Panc1 (cell line): ENCODE measurements around the gene ACOX3. TPM values are rescaled to one million over a fixed set of nuclear protein-coding genes. Genes with fewer than 3 reads are reported as not detected.

ENCODE experiments used
- ATAC-seq: fragments of 200-7000 bp; cut with Tn5 transposase; 2 replicates; pipeline ENCODE4 v1.9.1; 2020; ENCODE audit warnings: mild to moderate bottlenecking, moderate library complexity
- BruUV-seq: library from RNA; stranded (reverse); fragments of 400-500 nt; replicated peaks from 2 replicates; lab custom pipeline; 2021; lab: Mats Ljungman, UMichigan
- CTCF ChIA-PET: fragments of 300-600 bp; sonication (Branson Sonifier 250); formaldehyde crosslinking; loops from one replicate; lab custom pipeline; 2022; ENCODE audit warnings: antibody characterized with exemption; lab: Charles Lee
- POLR2A ChIA-PET: fragments of 300-600 bp; sonication (Branson Sonifier 250); formaldehyde crosslinking; loops from one replicate; lab custom pipeline; 2022; ENCODE audit warnings: antibody characterized with exemption; lab: Charles Lee
- DNase-seq: peaks from one replicate; pipeline ENCODE4 v3.0.0-alpha.2; 2010; ENCODE audit warnings: low read depth, low spot score
- H3K27ac ChIP-seq: 2 replicates; pipeline ENCODE4 v1.5.1; 2011; ENCODE audit warnings: mild to moderate bottlenecking, low read length, inconsistent platforms
- H3K27me3 ChIP-seq: fragments of 200-500 bp; sonication (Bioruptor generic); 2 replicates; pipeline ENCODE4 v1.6.0; 2014; ENCODE audit warnings: low read length, inconsistent platforms; ENCODE audit not compliant: control insufficient read depth, insufficient read depth
- H3K36me3 ChIP-seq: fragments of 200-500 bp; sonication (Bioruptor generic); 2 replicates; pipeline ENCODE4 v1.5.1; 2014; ENCODE audit warnings: inconsistent platforms, mild to moderate bottlenecking, low read length, moderate library complexity; ENCODE audit not compliant: control insufficient read depth, insufficient read depth
- H3K4me1 ChIP-seq: 2 replicates; pipeline ENCODE4 v1.5.1; 2011; ENCODE audit warnings: inconsistent platforms, mild to moderate bottlenecking, low read length, moderate library complexity; ENCODE audit not compliant: control insufficient read depth, insufficient read depth
- H3K4me3 ChIP-seq, 2 experiments: 2 replicates each; pipeline ENCODE4 v1.5.1; 2011 to 2012; ENCODE audit warnings: low read depth in 2 of 2, low read length in 2 of 2, mild to moderate bottlenecking in 2 of 2, inconsistent platforms in 1 of 2, moderate library complexity in 1 of 2
- H3K9me3 ChIP-seq: fragments of 200-500 bp; sonication (Bioruptor generic); 2 replicates; pipeline ENCODE4 v1.5.1; 2014; ENCODE audit warnings: low read depth, mild to moderate bottlenecking, inconsistent platforms, low read length, moderate library complexity; ENCODE audit not compliant: control insufficient read depth, insufficient read depth
- POLR2AphosphoS5 ChIP-seq: IDR thresholded peaks from 2 replicates; pipeline ENCODE4 v1.6.1; 2012; ENCODE audit warnings: mild to moderate bottlenecking, low read depth, low read length, moderate library complexity
- SIN3A ChIP-seq: IDR thresholded peaks from 2 replicates; pipeline ENCODE4 v1.6.1; 2012; ENCODE audit warnings: low read depth, mild to moderate bottlenecking, low read length, moderate library complexity, borderline replicate concordance; ENCODE audit not compliant: insufficient read depth
- TCF7L2 ChIP-seq: IDR thresholded peaks from 2 replicates; pipeline ENCODE4 v1.6.1; 2011; ENCODE audit warnings: mild to moderate bottlenecking, low read depth, low read length, inconsistent platforms
- in situ Hi-C: cut with HindIII; loops from 2 replicates; pipeline ENCODE4 v1.10.0; 2016; ENCODE audit warnings: low sequenced_read_pairs, low pct_unique_long_range_greater_than_20kb
- intact Hi-C: fragments of 100-400 bp; cut with micrococcal nuclease; formaldehyde crosslinking; loops from one replicate; pipeline ENCODE4 v1.10.0; 2022; ENCODE audit not compliant: unreplicated experiment
- total RNA-seq: library from RNA; stranded (reverse); gene quantifications from one replicate; pipeline ENCODE4 v1.2.1, GENCODE V29; 2021; ENCODE audit not compliant: unreplicated experiment
- TF ChIP-seq, protein P1 (sequence below), 2 experiments: IDR thresholded peaks; 2 replicates each; pipeline ENCODE4 v1.6.1; 2011 to 2012; ENCODE audit warnings: low read depth in 2 of 2, control low read depth in 1 of 2, low read length in 1 of 2, mild to moderate bottlenecking in 1 of 2, moderate library complexity in 1 of 2; ENCODE audit not compliant: insufficient read depth in 1 of 2
- TF ChIP-seq, protein P2 (sequence below): fragments of 450-650 bp; IDR thresholded peaks from 2 replicates; pipeline ENCODE4 v1.5.1; 2017; ENCODE audit warnings: mild to moderate bottlenecking

The ACOX3 gene
- total RNA-seq, 1 experiment from 2014 or later, result 15.4 TPM

- in situ Hi-C loops (no loop called here), intact Hi-C loops (no loop called here)
- Histone ChIP-seq H3K27ac (no peak overlapping the region), H3K4me1 (peaks cover 3% of the 10 kb centered on the region; the same call in 1 of the 2 replicates), H3K9me3 (no peaks in the 10 kb centered on the region), H3K27me3 (no peaks in the 10 kb centered on the region), H3K4me3 (no peak overlapping the region), H3K36me3 (no peaks in the 10 kb centered on the region)
- BruUV-seq, result no TSS peak
- DNase-seq, result no peak
- CTCF ChIA-PET, result no interaction called here
- ATAC-seq, result no peak
- TF ChIP-seq, protein P1, sequence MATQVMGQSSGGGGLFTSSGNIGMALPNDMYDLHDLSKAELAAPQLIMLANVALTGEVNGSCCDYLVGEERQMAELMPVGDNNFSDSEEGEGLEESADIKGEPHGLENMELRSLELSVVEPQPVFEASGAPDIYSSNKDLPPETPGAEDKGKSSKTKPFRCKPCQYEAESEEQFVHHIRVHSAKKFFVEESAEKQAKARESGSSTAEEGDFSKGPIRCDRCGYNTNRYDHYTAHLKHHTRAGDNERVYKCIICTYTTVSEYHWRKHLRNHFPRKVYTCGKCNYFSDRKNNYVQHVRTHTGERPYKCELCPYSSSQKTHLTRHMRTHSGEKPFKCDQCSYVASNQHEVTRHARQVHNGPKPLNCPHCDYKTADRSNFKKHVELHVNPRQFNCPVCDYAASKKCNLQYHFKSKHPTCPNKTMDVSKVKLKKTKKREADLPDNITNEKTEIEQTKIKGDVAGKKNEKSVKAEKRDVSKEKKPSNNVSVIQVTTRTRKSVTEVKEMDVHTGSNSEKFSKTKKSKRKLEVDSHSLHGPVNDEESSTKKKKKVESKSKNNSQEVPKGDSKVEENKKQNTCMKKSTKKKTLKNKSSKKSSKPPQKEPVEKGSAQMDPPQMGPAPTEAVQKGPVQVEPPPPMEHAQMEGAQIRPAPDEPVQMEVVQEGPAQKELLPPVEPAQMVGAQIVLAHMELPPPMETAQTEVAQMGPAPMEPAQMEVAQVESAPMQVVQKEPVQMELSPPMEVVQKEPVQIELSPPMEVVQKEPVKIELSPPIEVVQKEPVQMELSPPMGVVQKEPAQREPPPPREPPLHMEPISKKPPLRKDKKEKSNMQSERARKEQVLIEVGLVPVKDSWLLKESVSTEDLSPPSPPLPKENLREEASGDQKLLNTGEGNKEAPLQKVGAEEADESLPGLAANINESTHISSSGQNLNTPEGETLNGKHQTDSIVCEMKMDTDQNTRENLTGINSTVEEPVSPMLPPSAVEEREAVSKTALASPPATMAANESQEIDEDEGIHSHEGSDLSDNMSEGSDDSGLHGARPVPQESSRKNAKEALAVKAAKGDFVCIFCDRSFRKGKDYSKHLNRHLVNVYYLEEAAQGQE (IDR thresholded peaks at IDR 0.05; ENCODE audit: insufficient read depth in 1 of 2, low read depth in 2 of 2, low read length in 1 of 2), result no peak
- POLR2A ChIA-PET, result no interaction called here
Measured at GRCh38 chr4:8431553-8431952, 9.0 kb downstream of the ACOX3 start.

DNA sequence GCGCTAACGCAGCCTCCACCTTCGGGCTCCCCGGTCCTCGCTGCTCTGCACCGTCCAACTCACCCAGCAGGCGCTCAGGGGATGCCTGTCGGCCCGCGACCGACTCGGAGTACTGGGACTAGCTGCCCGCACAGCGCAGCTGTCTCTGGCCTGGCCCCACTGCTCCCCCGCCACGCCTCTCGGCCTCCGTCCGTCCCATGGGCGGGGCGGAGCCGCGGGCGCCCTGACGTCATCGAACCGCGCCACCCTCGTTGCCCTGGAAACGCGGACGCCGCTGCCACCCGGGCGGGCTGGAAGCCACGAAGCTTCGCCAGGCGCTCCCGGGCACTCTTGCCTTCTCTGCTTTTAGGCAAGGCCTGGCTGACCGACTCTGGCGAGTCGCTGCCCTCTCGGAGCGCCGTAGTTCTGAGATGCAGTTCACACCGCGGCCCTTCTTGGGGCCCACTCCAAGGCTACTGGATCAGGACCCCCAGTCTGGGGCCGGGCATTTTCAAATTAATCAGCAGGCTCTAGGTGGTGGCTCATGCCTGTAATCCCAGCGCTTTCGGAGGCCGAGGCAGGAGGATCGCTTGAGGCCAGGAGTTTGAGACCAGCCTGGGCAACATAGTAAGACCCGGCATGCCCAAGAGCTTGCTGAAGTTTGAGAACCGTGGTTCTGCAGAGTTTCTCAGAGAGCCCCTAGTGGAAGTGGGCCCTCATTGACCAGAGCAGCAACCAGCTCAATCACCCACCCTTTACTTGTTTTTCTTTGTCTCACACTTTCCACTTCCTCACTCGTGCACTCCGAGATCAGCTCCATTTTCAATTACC, 12.0 kb downstream of the ACOX3 start:
- intact Hi-C loops, result no loop called here

More for the DNA sequence above, 12.0 kb downstream of the ACOX3 start:
- ChIA-PET CTCF (no interaction called here), POLR2A (no interaction called here)
- Histone ChIP-seq H3K9me3 (no peaks in the 10 kb centered on the region), H3K27me3 (no peaks in the 10 kb centered on the region), H3K4me1 (peaks cover 3% of the 10 kb centered on the region; the same call in 1 of the 2 replicates), H3K27ac (peak overlapping the region; percentile 79; the same call in 1 of the 2 replicates), H3K36me3 (no peaks in the 10 kb centered on the region), H3K4me3 (peak overlapping the region; percentile 60 to 79)
- DNase-seq (no peak), ATAC-seq (peak; percentile 97)
- in situ Hi-C loops, result no loop called here
- BruUV-seq, result no TSS peak
- TF ChIP-seq TCF7L2, result no peak
- TF ChIP-seq POLR2AphosphoS5, result peak; percentile 69
- peak; percentile 97 for TF ChIP-seq SIN3A
- TF ChIP-seq, protein P2, sequence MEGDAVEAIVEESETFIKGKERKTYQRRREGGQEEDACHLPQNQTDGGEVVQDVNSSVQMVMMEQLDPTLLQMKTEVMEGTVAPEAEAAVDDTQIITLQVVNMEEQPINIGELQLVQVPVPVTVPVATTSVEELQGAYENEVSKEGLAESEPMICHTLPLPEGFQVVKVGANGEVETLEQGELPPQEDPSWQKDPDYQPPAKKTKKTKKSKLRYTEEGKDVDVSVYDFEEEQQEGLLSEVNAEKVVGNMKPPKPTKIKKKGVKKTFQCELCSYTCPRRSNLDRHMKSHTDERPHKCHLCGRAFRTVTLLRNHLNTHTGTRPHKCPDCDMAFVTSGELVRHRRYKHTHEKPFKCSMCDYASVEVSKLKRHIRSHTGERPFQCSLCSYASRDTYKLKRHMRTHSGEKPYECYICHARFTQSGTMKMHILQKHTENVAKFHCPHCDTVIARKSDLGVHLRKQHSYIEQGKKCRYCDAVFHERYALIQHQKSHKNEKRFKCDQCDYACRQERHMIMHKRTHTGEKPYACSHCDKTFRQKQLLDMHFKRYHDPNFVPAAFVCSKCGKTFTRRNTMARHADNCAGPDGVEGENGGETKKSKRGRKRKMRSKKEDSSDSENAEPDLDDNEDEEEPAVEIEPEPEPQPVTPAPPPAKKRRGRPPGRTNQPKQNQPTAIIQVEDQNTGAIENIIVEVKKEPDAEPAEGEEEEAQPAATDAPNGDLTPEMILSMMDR, result peak; percentile 57
- TF ChIP-seq, protein P1 (IDR thresholded peaks at IDR 0.05; ENCODE audit: insufficient read depth in 1 of 2, low read depth in 2 of 2, low read length in 1 of 2), result peak in 1 of 2 experiments; percentile 47; a peak in 1 of 4 replicates
